ENCODE results near the gene EML5.

EML5 gene

GRCh38 chr14:88562532-88562830, 230.3 kb downstream of the EML5 start (continued):
- TF ChIP-seq, protein P1, sequence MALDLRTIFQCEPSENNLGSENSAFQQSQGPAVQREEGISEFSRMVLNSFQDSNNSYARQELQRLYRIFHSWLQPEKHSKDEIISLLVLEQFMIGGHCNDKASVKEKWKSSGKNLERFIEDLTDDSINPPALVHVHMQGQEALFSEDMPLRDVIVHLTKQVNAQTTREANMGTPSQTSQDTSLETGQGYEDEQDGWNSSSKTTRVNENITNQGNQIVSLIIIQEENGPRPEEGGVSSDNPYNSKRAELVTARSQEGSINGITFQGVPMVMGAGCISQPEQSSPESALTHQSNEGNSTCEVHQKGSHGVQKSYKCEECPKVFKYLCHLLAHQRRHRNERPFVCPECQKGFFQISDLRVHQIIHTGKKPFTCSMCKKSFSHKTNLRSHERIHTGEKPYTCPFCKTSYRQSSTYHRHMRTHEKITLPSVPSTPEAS (tag by site-specific recombination; IDR thresholded peaks at IDR 0.05) = no peak
- no peak for TF ChIP-seq HOXD13 (CRISPR knock-in tag; IDR thresholded peaks at IDR 0.05; ENCODE audit: borderline replicate concordance)

Data from HEK293 (cell line).